ENCODE measurements around the gene TBRG4.

Gene TBRG4

GRCh38 chr7:45069444-45070253, 41.8 kb downstream of the TBRG4 start:
- no peak overlapping the region for H3K9ac ChIP-seq (ENCODE audit: low read depth, low read length)
- H3K27ac ChIP-seq (ENCODE audit: low read depth, low read length): no peak overlapping the region
- H3K4me3 ChIP-seq (ENCODE audit: low read length): no peak overlapping the region
- H3K4me1 ChIP-seq (ENCODE audit: insufficient read depth, low read length): no peaks in the 10 kb centered on the region; the same call in 1 of the 2 replicates
- H3K36me3 ChIP-seq (ENCODE audit: insufficient read depth, low read length): peaks cover 37% of the 10 kb centered on the region
- H3K27me3 ChIP-seq (ENCODE audit: insufficient read depth, low read length): no peaks in the 10 kb centered on the region
- H3K9me3 ChIP-seq (ENCODE audit: insufficient read depth, low read depth, low read length): no peaks in the 10 kb centered on the region
- 97% methylated on average over 14 of the region's 15 CpGs for WGBS

DNA sequence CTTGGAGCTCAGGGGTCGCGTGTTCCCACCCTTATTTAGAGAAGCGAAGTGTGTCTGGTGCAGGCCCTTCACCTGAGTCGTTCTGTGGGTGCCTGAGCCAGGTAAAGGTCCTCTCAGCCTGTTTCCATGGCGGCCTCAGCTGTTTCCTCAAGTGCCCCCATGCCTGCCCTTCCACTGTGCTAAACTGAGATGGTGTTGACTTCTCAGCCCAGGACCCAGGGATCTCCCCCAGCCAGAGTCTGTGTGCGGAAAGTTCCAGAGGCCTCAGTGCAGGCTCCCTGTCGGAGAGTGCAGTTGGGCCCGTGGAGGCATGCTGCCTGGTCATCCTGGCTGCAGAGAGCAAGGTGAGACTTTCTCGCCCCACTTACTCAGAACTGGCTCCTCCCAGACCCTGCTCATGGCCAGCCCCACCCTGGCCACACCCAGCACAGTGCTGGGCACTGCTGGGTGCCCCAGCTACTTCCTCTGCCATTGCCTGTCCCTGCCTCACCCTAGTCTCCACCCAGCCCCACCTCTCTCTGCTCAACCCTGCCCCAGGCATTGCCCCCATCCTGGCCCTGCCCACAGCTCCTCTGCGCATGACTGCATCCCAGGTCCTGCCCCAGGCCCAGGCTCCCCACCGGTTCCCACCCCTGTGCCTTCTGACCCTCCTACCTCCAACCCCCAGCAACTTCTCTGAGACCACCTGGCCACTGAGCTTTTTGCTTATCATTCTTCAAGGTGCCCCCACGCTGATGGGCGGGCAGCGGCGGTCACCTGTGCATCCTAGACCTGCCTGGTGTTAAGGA, 43.1 kb downstream of the TBRG4 start:
- peaks cover 34% of the 10 kb centered on the region for H3K36me3 ChIP-seq (ENCODE audit: insufficient read depth, low read length)
- no peak overlapping the region for H3K27ac ChIP-seq (ENCODE audit: low read depth, low read length)
- no peaks in the 10 kb centered on the region; the same call in 1 of the 2 replicates for H3K4me1 ChIP-seq (ENCODE audit: insufficient read depth, low read length)
- no peaks in the 10 kb centered on the region for H3K27me3 ChIP-seq (ENCODE audit: insufficient read depth, low read length)
- H3K9me3 ChIP-seq (ENCODE audit: insufficient read depth, low read depth, low read length): no peaks in the 10 kb centered on the region
- H3K4me3 ChIP-seq (ENCODE audit: low read length): no peak overlapping the region
- 93% methylated on average over 15 of the region's 15 CpGs for whole genome bisulfite sequencing
- no peak overlapping the region for H3K9ac ChIP-seq (ENCODE audit: low read depth, low read length)

- no peak overlapping the region for H3K4me3 ChIP-seq (ENCODE audit: low read length)
- no peaks in the 10 kb centered on the region for H3K27me3 ChIP-seq (ENCODE audit: insufficient read depth, low read length)
- H3K36me3 ChIP-seq (ENCODE audit: insufficient read depth, low read length): peaks cover 33% of the 10 kb centered on the region
- no peak overlapping the region for H3K27ac ChIP-seq (ENCODE audit: low read depth, low read length)
- no peak overlapping the region for H3K9ac ChIP-seq (ENCODE audit: low read depth, low read length)
- WGBS: 93% methylated on average over 3 of the region's 3 CpGs
- no peaks in the 10 kb centered on the region for H3K9me3 ChIP-seq (ENCODE audit: insufficient read depth, low read depth, low read length)
- no peaks in the 10 kb centered on the region; the same call in 1 of the 2 replicates for H3K4me1 ChIP-seq (ENCODE audit: insufficient read depth, low read length)
These were observed 43.9 kb downstream of the TBRG4 start for GRCh38 chr7:45067582-45067981.

DNA sequence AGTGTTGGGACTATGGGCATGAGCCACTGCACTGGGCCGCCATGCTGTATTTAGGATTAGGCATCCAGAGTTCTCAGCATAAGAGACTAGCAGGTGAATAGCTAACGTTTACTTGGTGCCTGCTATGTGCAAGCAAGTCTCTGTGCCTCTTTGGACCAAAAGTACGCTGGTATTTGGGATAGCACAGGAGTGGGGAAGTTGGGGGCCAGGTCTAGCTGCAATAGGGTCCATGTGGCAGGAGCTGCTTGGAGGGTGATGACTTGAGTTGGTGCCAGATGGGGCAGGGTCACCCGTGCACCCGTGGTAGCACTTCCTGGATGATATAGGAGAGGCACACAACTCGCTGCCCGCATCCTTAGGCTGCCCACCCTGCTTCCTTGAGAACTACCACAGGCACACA, 45.1 kb downstream of the TBRG4 start:
- 92% methylated on average over 6 of the region's 7 CpGs for WGBS
- no peak overlapping the region for H3K9ac ChIP-seq (ENCODE audit: low read depth, low read length)
- H3K27me3 ChIP-seq (ENCODE audit: insufficient read depth, low read length): no peaks in the 10 kb centered on the region
- no peaks in the 10 kb centered on the region for H3K4me1 ChIP-seq (ENCODE audit: insufficient read depth, low read length)
- H3K36me3 ChIP-seq (ENCODE audit: insufficient read depth, low read length): peaks cover 33% of the 10 kb centered on the region
- no peak overlapping the region for H3K27ac ChIP-seq (ENCODE audit: low read depth, low read length)
- no peak overlapping the region for H3K4me3 ChIP-seq (ENCODE audit: low read length)
- no peaks in the 10 kb centered on the region for H3K9me3 ChIP-seq (ENCODE audit: insufficient read depth, low read depth, low read length)

DNA sequence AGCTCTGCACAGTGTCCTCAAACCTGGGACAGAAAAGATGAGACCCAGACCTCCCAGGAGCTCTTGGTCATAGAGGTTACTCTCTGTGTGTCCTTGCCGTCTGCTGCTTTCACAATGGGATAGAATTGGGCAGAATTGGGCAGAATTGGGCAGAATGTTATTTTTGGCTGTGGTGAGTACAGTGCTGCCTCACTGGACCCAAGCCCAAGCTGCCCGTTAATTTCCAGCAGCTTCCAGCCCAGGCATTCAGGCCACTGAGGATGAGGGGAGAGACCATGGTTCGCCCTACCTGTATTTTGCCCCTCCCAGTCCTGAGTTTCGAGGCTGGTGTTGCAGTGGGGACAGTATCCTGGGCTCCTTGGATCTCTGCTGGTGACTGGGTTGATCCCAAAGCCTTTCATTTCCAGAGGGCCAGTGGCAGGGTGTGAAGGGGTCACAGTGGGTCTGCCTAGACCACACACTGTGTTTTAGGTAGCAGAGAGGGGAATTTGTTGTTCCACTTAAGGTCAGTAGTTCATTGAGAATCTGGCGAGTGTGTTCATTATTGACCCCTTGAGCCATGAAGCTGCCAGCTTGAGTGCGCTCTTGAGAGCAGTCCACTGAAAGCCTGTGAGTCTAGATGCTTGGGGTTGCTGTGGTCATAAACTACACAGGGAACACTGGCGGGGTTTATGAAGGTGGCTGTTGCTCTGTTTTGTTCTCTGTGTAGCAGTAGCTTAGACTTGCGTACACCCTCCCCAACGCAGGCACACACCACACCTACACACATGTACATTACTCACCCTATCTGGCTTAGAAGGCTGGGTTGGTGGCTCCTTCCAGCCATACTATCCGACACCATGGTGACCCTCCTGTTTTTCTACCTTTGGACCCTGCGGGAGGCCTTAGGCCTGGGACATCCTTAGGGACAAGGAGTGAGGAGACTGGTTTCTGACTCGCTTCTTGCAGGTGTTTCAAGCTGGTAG, 46.2 kb downstream of the TBRG4 start:
- H3K9me3 ChIP-seq (ENCODE audit: insufficient read depth, low read depth, low read length): no peaks in the 10 kb centered on the region
- H3K4me1 ChIP-seq (ENCODE audit: insufficient read depth, low read length): no peaks in the 10 kb centered on the region
- peaks cover 28% of the 10 kb centered on the region for H3K36me3 ChIP-seq (ENCODE audit: insufficient read depth, low read length)
- no peak overlapping the region for H3K27ac ChIP-seq (ENCODE audit: low read depth, low read length)
- H3K9ac ChIP-seq (ENCODE audit: low read depth, low read length): no peak overlapping the region
- 96% methylated on average over 12 of the region's 12 CpGs for WGBS
- no peaks in the 10 kb centered on the region for H3K27me3 ChIP-seq (ENCODE audit: insufficient read depth, low read length)
- H3K4me3 ChIP-seq (ENCODE audit: low read length): no peak overlapping the region

DNA sequence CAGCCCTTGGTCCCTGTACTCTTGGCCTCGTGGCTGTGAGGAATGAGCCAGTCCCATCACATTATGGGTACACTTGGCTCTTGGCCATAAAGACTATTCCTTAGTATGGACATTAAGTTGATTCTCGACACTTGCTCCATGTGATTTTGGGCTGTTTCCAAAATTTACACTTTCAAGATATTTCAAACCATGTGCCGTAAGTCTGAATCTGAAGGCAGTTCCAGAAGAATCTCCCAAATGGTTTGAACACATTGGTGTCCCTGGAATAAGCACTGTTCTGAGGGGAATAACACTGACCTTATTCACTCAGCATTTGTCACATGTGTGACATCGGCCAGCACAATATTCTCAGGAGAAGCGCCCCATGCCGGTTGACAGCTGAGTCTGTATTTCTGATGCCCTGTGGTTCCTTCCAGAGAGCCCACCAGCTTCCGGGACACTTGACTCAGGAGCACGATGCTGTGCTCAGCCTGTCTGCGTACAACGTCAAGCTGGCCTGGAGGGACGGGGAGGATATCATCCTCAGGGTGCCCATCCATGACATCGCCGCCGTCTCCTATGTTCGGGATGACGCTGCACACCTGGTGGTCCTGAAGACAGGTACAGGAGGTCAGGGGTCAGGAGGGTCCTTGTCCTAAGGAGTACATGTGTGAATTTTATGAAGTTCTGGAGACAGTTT, 47.3 kb downstream of the TBRG4 start:
- Histone ChIP-seq H3K27ac (ENCODE audit: low read depth, low read length) (no peak overlapping the region), H3K4me3 (ENCODE audit: low read length) (no peak overlapping the region), H3K9ac (ENCODE audit: low read depth, low read length) (no peak overlapping the region), H3K4me1 (ENCODE audit: insufficient read depth, low read length) (no peaks in the 10 kb centered on the region), H3K27me3 (ENCODE audit: insufficient read depth, low read length) (no peaks in the 10 kb centered on the region), H3K9me3 (ENCODE audit: insufficient read depth, low read depth, low read length) (no peaks in the 10 kb centered on the region), H3K36me3 (ENCODE audit: insufficient read depth, low read length) (peaks cover 20% of the 10 kb centered on the region)
- 91% methylated on average over 16 of the region's 16 CpGs for WGBS

GRCh38 chr7:45061806-45062425, 49.6 kb downstream of the TBRG4 start:
- no peak overlapping the region for H3K4me3 ChIP-seq (ENCODE audit: low read length)
- H3K27ac ChIP-seq (ENCODE audit: low read depth, low read length): no peak overlapping the region
- H3K36me3 ChIP-seq (ENCODE audit: insufficient read depth, low read length): peaks cover 16% of the 10 kb centered on the region
- no peaks in the 10 kb centered on the region for H3K4me1 ChIP-seq (ENCODE audit: insufficient read depth, low read length)
- H3K27me3 ChIP-seq (ENCODE audit: insufficient read depth, low read length): no peaks in the 10 kb centered on the region
- WGBS: 100% methylated on average over 1 of the region's 1 CpG
- no peak overlapping the region for H3K9ac ChIP-seq (ENCODE audit: low read depth, low read length)
- H3K9me3 ChIP-seq (ENCODE audit: insufficient read depth, low read depth, low read length): no peaks in the 10 kb centered on the region

DNA sequence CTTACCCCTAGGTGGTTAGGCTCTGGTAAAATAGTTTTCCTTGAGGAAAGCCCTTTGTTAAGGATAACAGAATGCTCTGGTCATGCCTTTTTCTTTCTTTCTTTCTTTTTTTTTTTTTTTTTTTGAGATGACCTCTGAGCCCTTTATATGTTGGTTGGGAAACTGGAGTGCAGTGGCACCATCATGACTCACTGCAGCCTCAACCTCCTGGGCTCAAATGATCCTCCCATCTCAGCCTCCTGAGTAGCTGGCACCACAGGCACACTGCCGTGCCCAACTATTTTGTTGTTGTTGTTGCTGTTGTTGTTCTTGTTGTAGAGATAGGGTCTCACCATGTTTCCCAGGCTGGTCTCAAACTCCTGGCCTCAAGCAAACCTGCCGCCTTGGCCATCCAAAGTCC, 50.1 kb downstream of the TBRG4 start:
- H3K9ac ChIP-seq (ENCODE audit: low read depth, low read length): no peak overlapping the region
- no peak overlapping the region for H3K4me3 ChIP-seq (ENCODE audit: low read length)
- no peaks in the 10 kb centered on the region for H3K27me3 ChIP-seq (ENCODE audit: insufficient read depth, low read length)
- H3K4me1 ChIP-seq (ENCODE audit: insufficient read depth, low read length): no peaks in the 10 kb centered on the region
- no peak overlapping the region for H3K27ac ChIP-seq (ENCODE audit: low read depth, low read length)
- 94% methylated on average over 2 of the region's 2 CpGs for WGBS
- H3K9me3 ChIP-seq (ENCODE audit: insufficient read depth, low read depth, low read length): no peaks in the 10 kb centered on the region
- peaks cover 16% of the 10 kb centered on the region for H3K36me3 ChIP-seq (ENCODE audit: insufficient read depth, low read length)

DNA sequence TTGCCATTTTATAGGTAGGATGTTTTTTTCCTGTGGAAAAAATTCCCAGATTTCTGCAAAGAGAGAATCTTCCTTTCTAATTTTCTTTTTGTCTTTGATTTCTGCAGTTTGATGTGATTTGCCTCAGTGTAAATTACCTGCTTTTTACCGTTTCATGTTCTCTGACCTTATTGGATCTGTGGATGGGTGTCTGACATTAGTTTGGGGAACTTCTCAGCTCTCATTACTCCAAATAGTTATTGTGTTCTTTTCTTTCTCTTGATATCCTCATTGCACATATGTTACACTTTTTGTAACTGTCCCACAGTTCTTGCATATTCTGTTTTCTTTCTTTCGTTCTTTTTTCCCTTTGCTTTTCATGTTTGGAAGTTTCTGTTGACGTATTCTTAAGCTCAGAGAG, 51.2 kb downstream of the TBRG4 start:
- Histone ChIP-seq H3K9me3 (ENCODE audit: insufficient read depth, low read depth, low read length) (no peaks in the 10 kb centered on the region), H3K27me3 (ENCODE audit: insufficient read depth, low read length) (no peaks in the 10 kb centered on the region), H3K9ac (ENCODE audit: low read depth, low read length) (no peak overlapping the region), H3K4me3 (ENCODE audit: low read length) (no peak overlapping the region), H3K27ac (ENCODE audit: low read depth, low read length) (no peak overlapping the region), H3K4me1 (ENCODE audit: insufficient read depth, low read length) (no peaks in the 10 kb centered on the region), H3K36me3 (ENCODE audit: insufficient read depth, low read length) (peaks cover 11% of the 10 kb centered on the region; the same call in 1 of the 2 replicates)
- WGBS: 92% methylated on average over 3 of the region's 3 CpGs

- 92% methylated on average over 5 of the region's 5 CpGs for WGBS
- H3K9me3 ChIP-seq (ENCODE audit: insufficient read depth, low read depth, low read length): no peaks in the 10 kb centered on the region
- H3K9ac ChIP-seq (ENCODE audit: low read depth, low read length): no peak overlapping the region
- H3K27me3 ChIP-seq (ENCODE audit: insufficient read depth, low read length): no peaks in the 10 kb centered on the region
- no peak overlapping the region for H3K4me3 ChIP-seq (ENCODE audit: low read length)
- H3K27ac ChIP-seq (ENCODE audit: low read depth, low read length): no peak overlapping the region
- no peaks in the 10 kb centered on the region for H3K36me3 ChIP-seq (ENCODE audit: insufficient read depth, low read length)
- no peaks in the 10 kb centered on the region for H3K4me1 ChIP-seq (ENCODE audit: insufficient read depth, low read length)
These were observed 53.6 kb downstream of the TBRG4 start for GRCh38 chr7:45057878-45058277.
